ENCODE measurements around the gene SLC4A7.
"Not testable (repeated sequence)": the region's sequence is repeated elsewhere in the genome, so short reads cannot be mapped to it uniquely, and the experiment has no call there.

The SLC4A7 gene

DNA sequence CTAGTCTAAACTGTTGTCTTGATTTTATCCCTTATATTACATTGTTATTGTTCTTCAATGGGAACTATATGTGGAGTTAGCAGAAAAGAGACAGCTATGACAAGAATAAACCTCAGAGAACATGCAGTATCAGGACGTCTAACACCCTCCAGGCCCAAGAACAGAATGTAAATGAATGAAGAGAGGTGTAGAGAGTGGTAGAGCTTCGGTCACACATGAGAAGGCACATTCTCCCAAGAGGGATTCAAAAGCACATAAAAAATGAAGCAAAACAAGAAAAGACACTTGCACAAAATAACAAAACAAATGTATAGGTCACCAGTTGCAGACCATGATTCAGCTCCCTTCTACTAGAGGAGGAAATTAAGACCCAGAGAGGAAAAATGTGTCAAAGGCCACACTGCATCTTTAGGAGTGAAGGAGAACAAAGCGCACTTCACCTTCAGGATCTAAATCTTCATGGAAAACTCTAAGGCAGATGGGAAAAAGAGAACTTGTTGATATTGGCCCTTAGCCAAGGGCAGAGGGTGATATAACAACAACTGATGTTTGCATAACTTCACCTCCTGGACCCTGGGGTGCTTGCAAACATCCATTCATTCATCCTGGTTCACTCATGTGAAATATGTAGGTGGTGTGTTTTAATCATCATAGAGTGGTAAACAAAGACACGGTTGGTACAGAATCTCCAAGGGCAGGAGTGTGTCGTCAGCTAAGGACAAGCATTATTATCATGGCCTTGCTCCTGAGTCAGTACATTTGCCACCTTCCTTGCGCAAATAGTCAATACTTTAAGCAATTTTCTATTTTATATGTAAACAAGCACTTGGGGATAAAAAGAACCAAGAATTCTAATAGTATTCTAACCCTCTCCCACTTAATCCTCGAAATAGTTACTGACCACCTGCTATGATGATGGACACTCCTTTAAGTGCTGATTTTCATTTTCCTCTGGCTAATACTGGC lies 123.8 kb downstream of the SLC4A7 start:
- DNase-seq (ENCODE audit: low read depth in 3 of 3), result no peak

DNA sequence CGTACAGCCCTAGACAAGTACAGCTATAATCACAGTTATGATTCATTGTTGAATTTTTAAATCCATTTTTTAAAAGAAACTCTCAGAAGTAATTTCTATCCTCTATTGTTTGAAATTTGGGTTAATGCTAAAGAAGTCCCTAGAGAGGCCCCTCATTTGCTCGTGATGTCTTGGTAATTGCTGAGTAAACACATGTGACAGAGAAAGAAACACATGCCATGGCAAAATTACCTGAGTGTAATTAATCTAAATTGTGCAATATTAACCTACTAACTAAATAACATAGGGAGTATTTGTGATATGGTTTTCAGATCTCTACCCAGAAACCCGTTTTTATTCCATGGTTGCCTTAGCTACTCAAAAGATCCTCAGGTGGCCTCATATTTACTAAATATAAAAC lies 125.8 kb downstream of the SLC4A7 start:
- DNase-seq (ENCODE audit: low read depth in 3 of 3), result no peak

DNA sequence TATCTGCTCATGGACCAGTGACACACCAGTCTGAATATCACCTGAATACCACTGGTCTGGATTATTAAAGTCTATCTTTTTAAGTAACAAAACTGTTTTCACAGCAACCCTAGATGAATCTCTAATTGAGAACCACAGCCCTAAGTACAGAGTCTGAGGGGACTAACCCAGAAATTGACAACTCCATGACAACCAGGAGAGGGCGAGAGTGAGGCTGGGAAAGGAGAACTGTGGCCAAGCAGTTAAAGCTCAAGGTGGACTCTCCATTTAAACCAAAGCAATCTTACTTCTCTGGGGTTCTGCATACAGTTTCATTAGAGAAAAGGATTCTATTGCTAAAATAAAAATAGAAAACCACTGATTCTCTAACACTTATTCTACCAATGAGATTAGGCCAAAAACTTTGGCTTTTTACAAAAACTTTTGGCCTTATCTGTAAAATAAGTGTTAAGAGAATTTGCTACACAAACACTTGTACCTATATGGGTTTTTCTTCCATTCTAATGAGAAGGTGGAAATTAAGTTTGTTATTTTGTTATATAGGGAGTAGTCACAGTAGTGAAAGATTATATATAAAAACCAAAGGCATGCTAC lies 126.4 kb downstream of the SLC4A7 start:
- DNase-seq (ENCODE audit: low read depth in 3 of 3), result peak; percentile 14 to 51 (median 27)

DNA sequence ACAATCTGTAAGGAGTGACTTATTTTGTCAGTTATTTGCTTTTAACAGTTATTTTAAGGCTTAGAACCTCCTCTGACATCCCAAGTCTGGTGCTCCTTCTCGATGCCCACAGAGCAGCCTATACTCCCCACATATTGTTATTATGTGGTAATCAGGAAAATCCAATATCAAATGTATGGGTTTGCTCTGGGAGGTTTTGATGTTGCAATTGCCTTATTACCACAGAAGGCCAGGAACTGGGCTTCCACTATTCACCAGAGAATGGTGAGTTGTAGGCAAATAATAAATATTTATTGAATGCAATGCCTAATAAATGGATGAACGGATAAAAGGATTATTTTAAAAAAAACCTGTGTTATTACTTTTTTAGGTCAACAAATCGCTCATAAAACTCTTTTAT lies 127.2 kb downstream of the SLC4A7 start:
- no peak for DNase-seq (ENCODE audit: low read depth in 3 of 3)

DNA sequence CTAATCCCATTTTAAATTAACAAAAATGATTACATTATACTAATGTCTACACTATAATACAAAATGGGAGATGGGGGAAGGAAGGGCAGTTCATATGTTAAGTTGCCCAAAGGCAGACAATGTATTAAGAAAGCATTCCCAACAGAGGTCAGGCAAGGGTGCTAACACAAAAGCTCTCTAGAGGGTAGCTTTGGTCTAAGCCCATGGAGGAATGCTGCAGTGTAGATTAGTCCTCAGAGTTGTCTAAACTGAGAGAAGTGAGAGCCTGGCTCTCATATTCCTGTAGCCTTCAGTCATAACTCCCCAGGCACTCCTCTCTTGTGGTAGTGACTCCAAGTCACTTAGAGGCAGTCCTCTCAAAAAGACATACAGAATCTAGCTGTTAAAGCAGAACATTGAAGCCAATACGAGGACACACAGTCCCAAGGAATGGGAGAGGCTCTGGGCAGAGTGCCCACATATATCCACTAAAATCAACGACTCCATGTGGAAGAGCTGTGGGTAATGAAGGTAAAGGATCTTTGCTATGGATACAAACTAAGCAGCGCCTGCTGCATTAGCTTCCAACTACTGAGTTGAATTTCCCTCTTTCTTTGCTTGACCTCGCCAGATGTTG lies 129.5 kb downstream of the SLC4A7 start:
- DNase-seq (ENCODE audit: low read depth in 3 of 3), result no peak

DNA sequence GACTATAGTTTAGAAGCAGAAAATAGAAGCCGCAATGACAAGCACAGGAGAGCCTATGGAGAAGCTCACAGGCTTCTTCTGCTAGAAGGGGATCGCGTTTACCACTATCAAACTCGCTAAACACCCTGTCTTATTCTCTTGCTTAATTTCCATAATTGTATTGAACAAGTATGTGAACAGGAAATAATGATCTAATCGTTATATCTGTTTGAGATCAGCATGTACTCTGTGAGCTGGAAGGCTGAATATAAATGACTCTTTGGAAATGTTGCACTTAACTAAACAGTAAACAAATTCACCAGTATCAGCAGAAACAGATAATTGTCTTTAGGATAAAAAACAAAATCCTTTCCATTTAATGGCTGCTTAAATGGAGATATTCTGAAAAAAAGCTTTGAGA lies 130.0 kb downstream of the SLC4A7 start:
- no peak for DNase-seq (ENCODE audit: low read depth in 3 of 3)

DNA sequence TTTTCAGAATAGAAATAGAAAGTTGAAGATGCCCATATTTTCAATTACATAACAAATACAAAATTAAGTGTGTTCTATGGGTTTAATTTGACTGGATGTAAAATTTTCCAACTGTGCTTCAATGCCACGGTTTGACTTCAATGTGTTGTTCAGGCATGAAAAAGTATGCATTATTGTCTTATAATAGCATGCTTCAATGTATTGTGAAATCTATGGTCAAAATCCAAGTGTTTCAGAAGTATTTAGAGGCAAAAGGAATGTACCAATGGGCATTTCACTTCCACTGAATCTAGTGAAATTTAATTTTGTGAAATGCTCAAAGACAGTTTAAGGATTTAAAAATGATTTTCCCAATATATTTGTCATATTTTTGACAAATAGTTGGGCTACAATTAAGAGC lies 131.0 kb downstream of the SLC4A7 start:
- DNase-seq (ENCODE audit: low read depth in 3 of 3), result no peak

DNA sequence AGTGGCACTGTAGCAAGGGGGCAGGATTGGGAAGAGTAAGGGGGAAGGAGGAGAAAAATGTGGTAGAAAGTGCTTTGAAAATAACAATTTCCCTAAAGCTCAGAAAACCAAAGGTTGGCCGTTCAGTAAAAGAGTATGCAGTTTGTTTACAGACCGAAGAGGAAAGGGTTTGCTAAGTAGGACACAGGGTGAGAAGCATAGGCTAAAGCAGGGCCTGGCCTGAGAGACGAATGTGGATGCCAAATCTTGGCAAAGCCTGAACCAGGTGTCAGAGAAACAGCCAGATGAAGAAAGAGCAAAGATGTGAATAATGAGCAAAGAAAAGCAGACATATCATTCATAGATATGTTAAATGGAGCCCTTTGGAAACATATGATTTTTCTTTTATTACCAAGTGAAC lies 132.1 kb downstream of the SLC4A7 start:
- no peak for DNase-seq (ENCODE audit: low read depth in 3 of 3)

DNA sequence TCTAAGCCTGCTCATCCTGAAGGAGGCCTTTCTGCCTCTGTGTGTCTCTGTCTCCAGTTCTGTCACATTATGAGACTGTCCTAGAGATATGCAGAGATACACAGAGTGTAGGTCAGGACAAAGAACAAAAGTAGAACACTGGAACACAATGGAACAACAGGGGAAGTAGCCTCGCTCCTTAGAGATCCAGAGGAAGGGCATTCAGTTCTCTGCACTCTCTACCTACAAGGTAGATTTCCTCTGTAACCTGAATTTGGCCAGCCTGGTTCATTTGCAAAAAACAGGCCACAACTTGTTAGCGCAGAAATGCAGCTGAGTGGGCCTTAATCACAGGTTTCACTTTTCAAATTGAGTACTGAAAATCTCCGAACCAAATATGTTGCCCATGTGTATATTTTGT lies 134.4 kb downstream of the SLC4A7 start:
- DNase-seq (ENCODE audit: low read depth in 3 of 3), result no peak

DNA sequence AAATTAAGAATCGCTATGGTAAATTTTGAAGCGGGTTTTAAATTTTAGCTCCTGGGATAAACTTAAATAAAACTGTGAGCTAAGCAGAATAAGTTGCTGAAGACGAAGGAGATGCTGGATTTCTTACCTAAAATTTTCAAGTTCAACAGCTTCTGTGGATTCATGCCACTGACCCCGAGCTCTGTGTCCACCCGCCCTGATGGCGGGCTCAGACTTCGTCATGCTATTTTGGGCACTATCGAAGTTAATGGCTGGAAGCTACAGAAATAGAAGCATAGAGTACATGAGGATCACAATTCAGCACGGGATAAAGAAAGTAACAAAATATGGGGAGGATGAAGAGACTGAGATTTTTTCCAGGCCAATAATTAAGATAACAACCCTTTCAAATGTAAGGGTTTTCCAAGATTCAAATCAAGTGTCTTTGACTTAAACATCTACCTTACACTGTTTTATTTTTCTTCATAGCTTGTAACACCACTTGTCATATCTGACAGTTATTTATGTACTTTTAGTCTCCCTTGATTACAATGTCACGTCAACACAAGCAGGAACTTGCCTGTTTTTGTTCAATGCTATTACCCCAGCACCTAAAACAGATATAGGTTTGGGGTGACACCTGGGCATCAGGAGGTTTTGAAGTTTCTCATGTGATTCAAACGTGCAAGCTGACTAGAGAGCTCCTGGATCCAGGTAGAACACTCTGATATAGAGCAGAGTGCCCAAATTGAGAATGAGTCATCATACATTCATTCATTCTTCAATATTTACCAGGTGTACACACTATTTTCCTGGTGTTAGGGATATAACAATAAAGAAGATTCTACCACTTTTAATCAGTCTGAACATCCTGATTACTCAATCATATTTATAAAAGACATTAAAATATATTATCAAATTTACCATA lies 138.0 kb downstream of the SLC4A7 start:
- DNase-seq (ENCODE audit: low read depth in 3 of 3), result no peak

DNA sequence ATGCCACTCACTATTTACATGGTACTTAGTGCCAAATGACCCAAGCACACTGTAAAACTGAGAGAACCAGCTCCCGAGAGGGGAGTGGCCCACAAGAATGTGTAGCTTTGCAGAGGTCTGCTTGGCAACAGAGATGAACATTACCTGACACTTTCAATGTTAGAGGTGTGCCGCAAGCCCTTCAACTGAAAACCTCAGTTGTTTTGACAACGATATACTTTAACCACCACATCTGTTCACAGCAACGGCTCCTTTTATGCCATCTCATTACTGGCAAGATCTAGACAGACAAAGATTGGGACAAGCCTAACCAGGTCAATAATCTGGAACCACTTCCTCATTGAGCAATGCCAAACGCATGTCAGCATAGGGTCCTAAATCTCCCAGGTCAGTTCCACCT lies 138.7 kb downstream of the SLC4A7 start:
- DNase-seq (ENCODE audit: low read depth in 3 of 3), result no peak

DNA sequence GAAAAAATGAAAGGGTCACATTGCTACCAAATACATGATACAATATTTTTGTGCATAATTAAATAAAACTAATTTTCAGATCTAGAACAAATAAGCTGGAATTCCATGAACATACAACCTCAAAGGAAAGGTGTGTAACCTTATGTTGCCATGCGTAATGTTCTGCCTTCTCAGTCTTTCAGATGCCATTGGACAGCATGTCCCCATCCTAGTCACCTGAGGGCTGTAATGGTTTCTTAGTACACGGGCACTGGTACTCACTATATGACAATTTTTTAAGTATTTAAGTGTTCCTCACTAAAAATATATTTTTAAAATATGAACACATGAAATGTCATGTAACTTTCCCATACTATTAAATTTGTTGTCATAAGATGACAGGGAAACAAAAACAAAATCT lies 139.1 kb downstream of the SLC4A7 start:
- no peak for DNase-seq (ENCODE audit: low read depth in 3 of 3)

DNA sequence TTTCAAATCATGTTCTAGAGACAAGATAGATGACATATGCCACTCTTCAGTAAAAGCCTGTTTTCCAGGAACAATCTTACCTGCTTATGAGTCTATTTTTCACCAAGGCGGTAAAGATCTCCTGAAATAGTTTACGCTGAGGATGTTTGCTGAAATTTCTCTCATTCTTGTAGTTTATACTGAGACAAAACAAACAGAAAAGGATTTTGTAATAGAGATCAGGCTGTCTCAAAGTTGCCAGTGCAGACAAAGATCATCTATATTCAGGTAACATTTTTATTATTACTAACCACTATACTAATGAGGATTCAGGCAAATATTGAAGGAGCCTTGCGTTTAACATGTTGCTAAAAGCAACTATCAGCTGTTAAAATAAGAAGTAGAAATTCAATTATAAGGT lies 140.0 kb downstream of the SLC4A7 start:
- DNase-seq (ENCODE audit: low read depth in 3 of 3), result no peak

DNA sequence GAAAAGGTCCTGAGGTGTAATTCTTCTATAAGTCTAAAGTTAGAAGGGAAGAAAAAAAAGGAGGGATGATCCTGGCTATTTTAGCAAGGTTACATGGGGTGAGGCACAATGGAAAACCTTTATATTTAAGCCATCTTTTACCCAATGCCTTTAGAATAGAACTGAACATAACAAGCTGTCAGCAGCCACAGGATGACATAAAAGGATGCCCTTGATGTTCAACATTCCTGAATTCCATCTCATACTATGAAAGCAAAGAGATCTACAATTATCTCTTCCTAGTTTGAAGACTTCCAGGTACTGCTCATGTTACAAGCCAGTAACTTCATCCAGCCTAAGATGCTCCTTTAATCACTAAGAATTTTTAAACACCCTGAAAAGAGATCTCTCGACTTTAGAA lies 141.9 kb downstream of the SLC4A7 start:
- DNase-seq (ENCODE audit: low read depth in 3 of 3), result no peak

DNA sequence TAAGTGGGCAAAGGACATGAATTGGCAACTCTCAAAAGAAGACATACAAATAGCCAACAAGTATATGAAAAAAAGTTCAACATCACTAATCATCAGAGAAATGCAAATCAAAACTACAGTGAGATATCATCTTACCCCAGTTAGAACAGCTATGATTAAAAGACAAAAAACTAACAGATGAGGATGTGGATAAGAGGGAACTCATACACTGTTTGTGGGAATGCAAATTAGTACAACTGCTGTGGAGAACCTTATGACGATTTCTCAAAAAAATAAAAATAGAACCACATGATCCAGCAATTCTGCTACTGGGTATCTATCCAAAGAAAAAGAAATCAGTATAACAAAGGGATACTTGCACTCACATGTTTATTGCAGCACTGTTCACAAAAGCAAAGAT lies 143.7 kb downstream of the SLC4A7 start:
- DNase-seq (ENCODE audit: low read depth in 3 of 3), result no peak

DNA sequence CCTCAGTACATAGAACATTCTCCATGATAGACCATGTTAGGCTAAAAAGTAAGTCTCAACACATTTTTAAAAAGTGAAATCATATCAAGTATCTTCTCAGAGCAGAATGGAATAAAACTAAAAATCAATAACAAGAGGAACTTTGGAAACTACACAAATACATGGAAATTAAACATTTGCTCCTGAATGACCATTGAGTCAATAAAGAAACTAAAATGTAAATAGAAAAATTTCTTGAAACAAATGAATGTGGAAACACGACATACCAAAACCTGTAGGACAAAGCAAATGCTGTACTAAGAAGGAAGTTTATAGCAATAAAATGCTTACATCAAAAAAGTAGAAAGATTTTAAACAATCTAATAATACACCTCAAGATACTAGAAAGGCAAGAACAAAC lies 148.6 kb downstream of the SLC4A7 start:
- no peak for DNase-seq (ENCODE audit: low read depth in 3 of 3)

DNA sequence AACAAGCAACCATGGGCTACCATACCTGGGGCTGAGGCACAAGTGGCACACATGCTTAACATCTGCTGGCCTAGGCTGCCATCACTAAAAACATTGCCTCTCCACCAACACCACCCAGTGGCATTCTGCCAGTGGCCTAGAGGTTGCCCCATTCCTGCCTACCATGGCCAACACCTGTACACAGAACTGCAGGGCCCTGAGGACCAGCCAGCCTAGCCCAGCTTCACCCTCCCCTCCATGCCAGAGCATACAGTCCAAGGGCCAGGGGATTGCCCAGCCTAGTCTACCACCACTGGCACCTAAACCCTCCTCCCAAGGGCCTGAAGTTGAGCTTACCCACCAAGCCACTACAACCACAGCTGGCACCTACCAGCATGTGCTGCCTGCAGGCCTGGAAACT lies 150.3 kb downstream of the SLC4A7 start:
- no peak for DNase-seq (ENCODE audit: low read depth in 3 of 3)

DNA sequence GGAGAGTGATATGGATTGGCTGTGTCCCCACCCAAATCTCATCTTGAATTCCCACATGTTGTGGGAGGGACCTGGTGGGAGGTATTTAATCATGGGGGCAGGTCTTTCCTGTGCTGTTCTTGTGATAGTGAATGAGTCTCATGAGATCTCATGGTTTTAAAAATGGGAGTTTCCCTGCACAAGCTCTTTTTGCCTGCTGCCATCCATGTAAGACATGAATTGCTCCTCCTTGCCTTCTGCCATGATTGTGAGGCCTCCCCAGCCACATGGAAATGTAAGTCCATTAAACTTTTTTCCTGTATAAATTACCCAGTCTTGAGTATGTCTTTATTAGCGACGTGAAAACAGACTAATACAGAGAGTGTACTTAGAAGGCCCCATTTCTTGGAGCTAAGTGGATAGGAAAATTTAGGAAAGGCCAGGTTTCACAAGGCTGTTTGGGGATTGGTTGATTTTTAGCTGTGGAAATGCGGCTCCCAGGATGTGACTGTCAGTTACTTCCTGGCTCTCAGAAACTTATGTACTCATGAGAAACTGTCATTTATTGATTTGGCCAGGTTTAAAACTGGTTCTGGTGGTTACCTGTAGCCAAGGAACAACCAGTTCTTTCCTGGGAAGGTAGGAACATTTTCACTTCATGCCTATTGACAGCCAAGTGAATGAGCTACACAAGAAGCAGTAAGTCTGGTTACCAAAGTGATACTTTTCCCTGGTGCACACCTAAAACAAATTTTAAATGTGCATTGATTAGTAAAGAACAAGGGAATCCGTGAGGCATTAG lies 155.0 kb downstream of the SLC4A7 start:
- not testable (repeated sequence) for DNase-seq (ENCODE audit: low read depth in 3 of 3)

DNA sequence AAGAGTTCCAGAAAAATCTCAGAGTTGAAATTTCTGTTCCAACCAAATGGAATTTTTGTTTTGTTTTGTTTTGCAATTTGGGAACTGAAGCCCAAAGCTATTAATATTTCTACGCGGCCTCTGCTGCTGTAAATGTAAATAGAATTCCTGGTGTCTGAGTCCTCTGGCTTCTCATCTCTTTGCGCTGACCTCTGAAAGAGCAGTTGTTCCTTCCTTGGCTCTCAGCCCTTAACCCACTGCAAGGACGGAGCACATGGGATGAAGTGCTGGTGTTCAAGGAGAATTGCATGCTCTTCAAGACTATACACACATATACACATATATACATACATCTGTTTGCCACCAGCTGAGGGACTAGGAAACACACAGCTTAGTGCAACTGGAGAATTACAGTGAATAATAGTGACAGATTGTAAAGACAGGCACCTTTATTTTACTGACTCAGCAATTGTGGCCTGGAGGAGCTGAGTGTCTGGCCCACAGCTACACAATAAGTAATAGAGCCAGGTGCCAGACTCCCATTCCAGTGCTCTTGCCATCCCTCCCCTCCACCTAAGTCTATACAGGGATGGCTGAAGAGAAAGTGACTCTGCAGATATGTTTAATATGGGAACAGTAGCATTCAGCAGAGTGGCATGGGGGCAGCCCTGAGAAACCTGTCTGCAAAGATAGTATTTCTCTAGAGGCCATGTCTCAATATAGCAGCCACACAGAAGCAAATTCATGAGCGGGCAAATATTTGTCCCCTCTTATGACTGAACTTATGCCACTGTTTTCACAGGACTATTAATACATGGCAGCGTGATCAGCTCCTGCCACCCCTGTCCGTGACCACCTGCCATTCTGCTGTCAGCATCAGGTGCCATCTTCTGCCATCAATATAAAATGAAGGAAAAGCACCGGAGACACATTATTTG lies 157.3 kb downstream of the SLC4A7 start:
- no peak for DNase-seq (ENCODE audit: low read depth in 3 of 3)

DNA sequence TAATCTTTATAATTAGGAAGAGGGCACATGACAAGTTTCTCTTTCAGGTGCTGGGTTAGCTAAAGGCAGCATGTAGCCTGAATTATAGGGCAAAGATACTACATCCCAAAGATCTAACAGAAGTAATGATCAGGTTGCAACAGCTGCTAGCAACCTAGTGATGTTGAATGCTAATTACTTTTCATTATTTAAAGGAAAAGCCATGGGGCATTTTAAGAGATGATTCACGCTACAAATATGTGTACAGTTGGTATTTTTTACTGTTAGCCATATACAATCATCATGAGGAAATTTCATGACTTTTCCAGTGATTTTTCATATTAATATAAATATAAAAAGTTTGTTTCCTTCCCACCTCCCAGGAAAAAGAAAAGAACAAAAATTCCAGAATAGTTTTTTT lies 158.0 kb downstream of the SLC4A7 start:
- DNase-seq (ENCODE audit: low read depth in 3 of 3), result no peak

Data from stimulated activated CD4-positive, alpha-beta T cell treated with anti-CD3 and anti-CD28 coated beads, TNF-alpha, amount 100 ng/mL, for 24 hours (primary cell).